Sigmoid colon (tissue), 4 donors: ENCODE results near the gene TAX1BP1.

Source experiments
- CTCF ChIP-seq, 4 experiments: fragments of 450-650 bp in 3 of 4; fragments of 200-600 bp in 1 of 4; IDR thresholded peaks; one replicate each; pipeline ENCODE4 v1.5.1; 2016 to 2019; ENCODE audit warnings: antibody characterized with exemption in 4 of 4, mild to moderate bottlenecking in 3 of 4, moderate library complexity in 2 of 4
- EP300 ChIP-seq, 4 donors: sonication (generic); formaldehyde crosslinking; IDR thresholded peaks; one replicate each; pipeline ENCODE4 v1.6.1; 2017; ENCODE audit warnings: antibody characterized with exemption in 4 of 4
- POLR2A ChIP-seq, 2 donors: fragments of 450-650 bp; IDR thresholded peaks; one replicate each; pipeline ENCODE4 v1.6.1; 2016; ENCODE audit warnings: antibody characterized with exemption in 2 of 2, mild to moderate bottlenecking in 2 of 2, moderate library complexity in 2 of 2
- POLR2AphosphoS5 ChIP-seq, 4 donors: sonication (generic); formaldehyde crosslinking; IDR thresholded peaks; one replicate each; pipeline ENCODE4 v1.6.1; 2017; ENCODE audit warnings: antibody characterized with exemption in 4 of 4

- TF ChIP-seq EP300 (IDR thresholded peaks at IDR 0.05): no peak
- no peak for TF ChIP-seq POLR2A (IDR thresholded peaks at IDR 0.05)
- no peak for TF ChIP-seq CTCF (IDR thresholded peaks at IDR 0.05)
- TF ChIP-seq POLR2AphosphoS5 (IDR thresholded peaks at IDR 0.05): no peak
Measured at GRCh38 chr7:27850531-27850930, 110.6 kb downstream of the TAX1BP1 start.
